SU-DHL-6 (cell line): ENCODE measurements around the gene ANKRD34A.

ENCODE experiments used
- H2AFZ ChIP-seq: fragments of 200-600 bp; sonication (generic); 2 replicates; pipeline ENCODE4 v1.6.1; 2014; ENCODE audit warnings: low read depth, mild to moderate bottlenecking, moderate library complexity, mixed read lengths, antibody characterized with exemption, low read length; ENCODE audit not compliant: severe bottlenecking
- H3F3A ChIP-seq: fragments of 200-600 bp; shearing (Covaris generic); 2 replicates; pipeline ENCODE4 v1.6.0; 2016; ENCODE audit warnings: antibody characterized with exemption, mild to moderate bottlenecking; ENCODE audit not compliant: insufficient read depth
- H3K27ac ChIP-seq: fragments of 200-600 bp; sonication (generic); 2 replicates; pipeline ENCODE4 v1.5.1; 2016; ENCODE audit warnings: low read depth, mild to moderate bottlenecking, low read length, moderate library complexity, mixed read lengths
- H3K27me3 ChIP-seq: fragments of 200-600 bp; sonication (generic), shearing (Covaris generic); 2 replicates; pipeline ENCODE4 v1.6.0; 2014; ENCODE audit warnings: mild to moderate bottlenecking, low read length
- H3K36me3 ChIP-seq: fragments of 200-600 bp; sonication (generic); 2 replicates; pipeline ENCODE4 v1.6.1; 2014; ENCODE audit warnings: mild to moderate bottlenecking, low read length, mixed read lengths
- H3K4me2 ChIP-seq: fragments of 300-600, 200-600 bp; shearing (Covaris generic), sonication (generic); 2 replicates; pipeline ENCODE4 v1.6.0; 2014; ENCODE audit warnings: low read length, low read depth, mild to moderate bottlenecking; ENCODE audit not compliant: poor library complexity, severe bottlenecking
- H3K4me3 ChIP-seq: fragments of 200-600 bp; sonication (generic); 2 replicates; pipeline ENCODE4 v1.5.1; 2014; ENCODE audit warnings: antibody characterized with exemption, low read length, mild to moderate bottlenecking, mixed read lengths; ENCODE audit not compliant: insufficient read depth, poor library complexity, severe bottlenecking
- H3K79me2 ChIP-seq: fragments of 200-600 bp; sonication (generic); 2 replicates; pipeline ENCODE4 v1.6.1; 2014; ENCODE audit warnings: mild to moderate bottlenecking, low read length, moderate library complexity; ENCODE audit not compliant: insufficient read depth
- H3K9ac ChIP-seq: fragments of 200-600 bp; sonication (generic); 2 replicates; pipeline ENCODE4 v1.7.0; 2014; ENCODE audit warnings: mild to moderate bottlenecking, low read length
- H3K9me2 ChIP-seq: fragments of 200-600 bp; sonication (generic); replicated peaks from 2 replicates; pipeline ENCODE4 v1.6.1; 2014; ENCODE audit warnings: low read length; ENCODE audit not compliant: insufficient read depth
- H3K9me3 ChIP-seq: fragments of 200-600 bp; sonication (generic); 2 replicates; pipeline ENCODE4 v1.6.1; 2014; ENCODE audit warnings: low read length, mixed read lengths; ENCODE audit not compliant: insufficient read depth
- H4K20me1 ChIP-seq: fragments of 200-600 bp; sonication (generic); 2 replicates; pipeline ENCODE4 v1.6.1; 2014; ENCODE audit warnings: low read depth, mild to moderate bottlenecking, antibody characterized with exemption, low read length, moderate library complexity, mixed read lengths
- EZH2phosphoT487 ChIP-seq: fragments of 200-600 bp; sonication (generic), shearing (Covaris generic); conservative IDR thresholded peaks from 2 replicates; pipeline ENCODE4 v1.6.1; 2018; ENCODE audit warnings: mild to moderate bottlenecking, antibody characterized with exemption, low read length, moderate library complexity, mixed read lengths
- TF ChIP-seq, protein P1 (sequence below): fragments of 200-600 bp; sonication (generic); IDR thresholded peaks from one replicate; pipeline ENCODE4 v1.5.1; 2017; ENCODE audit warnings: antibody characterized with exemption, mild to moderate bottlenecking, low read length, moderate library complexity; ENCODE audit not compliant: insufficient read depth, poor library complexity, severe bottlenecking

The ANKRD34A gene

DNA sequence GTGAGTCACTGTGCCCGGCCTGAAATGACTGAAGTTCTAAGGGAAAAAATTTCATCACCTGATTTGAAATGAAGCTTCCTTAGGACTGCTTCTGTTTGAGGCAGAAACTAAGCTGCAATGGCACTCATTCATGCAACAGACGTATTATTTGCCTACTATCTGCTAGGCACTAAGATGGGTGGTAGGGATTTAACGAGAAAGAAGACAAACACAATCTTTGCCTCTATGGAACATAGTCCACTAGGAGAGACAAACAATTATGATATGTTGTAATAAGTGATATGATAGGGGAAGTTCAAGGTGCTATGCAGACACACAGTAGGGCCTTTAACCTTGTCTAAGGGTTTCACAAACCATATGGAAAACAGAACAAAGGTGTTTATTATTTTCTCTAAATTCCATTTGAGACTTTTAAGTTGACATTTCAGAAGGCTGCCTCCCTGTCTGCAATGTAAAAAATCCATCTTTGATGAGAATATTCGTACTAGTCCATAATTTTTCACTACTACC lies 17.8 kb downstream of the ANKRD34A start:
- Histone ChIP-seq H3K4me3 (no peak overlapping the region), H3K36me3 (no peaks in the 10 kb centered on the region), H3K9me2 (no peaks in the 10 kb centered on the region), H3K9ac (no peak overlapping the region), H4K20me1 (no peaks in the 10 kb centered on the region), H3K9me3 (no peaks in the 10 kb centered on the region), H3K27ac (no peak overlapping the region), H3K79me2 (no peaks in the 10 kb centered on the region), H3F3A (no peaks in the 10 kb centered on the region), H3K4me2 (no peak overlapping the region), H2AFZ (no peak overlapping the region), H3K27me3 (no peaks in the 10 kb centered on the region)
- no peak for TF ChIP-seq EZH2phosphoT487
- TF ChIP-seq, protein P1, sequence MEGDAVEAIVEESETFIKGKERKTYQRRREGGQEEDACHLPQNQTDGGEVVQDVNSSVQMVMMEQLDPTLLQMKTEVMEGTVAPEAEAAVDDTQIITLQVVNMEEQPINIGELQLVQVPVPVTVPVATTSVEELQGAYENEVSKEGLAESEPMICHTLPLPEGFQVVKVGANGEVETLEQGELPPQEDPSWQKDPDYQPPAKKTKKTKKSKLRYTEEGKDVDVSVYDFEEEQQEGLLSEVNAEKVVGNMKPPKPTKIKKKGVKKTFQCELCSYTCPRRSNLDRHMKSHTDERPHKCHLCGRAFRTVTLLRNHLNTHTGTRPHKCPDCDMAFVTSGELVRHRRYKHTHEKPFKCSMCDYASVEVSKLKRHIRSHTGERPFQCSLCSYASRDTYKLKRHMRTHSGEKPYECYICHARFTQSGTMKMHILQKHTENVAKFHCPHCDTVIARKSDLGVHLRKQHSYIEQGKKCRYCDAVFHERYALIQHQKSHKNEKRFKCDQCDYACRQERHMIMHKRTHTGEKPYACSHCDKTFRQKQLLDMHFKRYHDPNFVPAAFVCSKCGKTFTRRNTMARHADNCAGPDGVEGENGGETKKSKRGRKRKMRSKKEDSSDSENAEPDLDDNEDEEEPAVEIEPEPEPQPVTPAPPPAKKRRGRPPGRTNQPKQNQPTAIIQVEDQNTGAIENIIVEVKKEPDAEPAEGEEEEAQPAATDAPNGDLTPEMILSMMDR, result no peak

DNA sequence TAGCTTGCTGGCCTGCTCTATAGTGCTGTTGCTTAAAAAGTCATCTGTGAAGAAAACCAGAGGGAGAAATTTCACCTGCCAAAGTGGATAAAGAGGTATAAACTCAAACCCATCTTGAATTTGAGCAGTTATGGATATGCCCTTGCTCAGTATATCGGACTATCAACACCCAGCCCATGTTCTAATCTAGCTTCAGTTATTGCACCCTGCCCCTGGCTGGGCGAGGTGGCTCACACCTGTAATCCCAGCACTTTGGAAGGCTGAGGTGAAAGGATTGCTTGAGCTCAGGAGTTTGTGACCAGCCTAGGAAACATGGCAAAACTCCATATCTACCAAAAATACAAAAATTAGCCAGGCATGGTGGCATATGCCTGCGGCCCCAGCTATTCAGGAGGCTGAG lies 19.8 kb downstream of the ANKRD34A start:
- H3K79me2 ChIP-seq, result no peaks in the 10 kb centered on the region
- H3K27ac ChIP-seq, result no peak overlapping the region
- no peak overlapping the region for H3K4me3 ChIP-seq
- no peaks in the 10 kb centered on the region for H3K36me3 ChIP-seq
- no peaks in the 10 kb centered on the region for H3K27me3 ChIP-seq
- no peaks in the 10 kb centered on the region for H3F3A ChIP-seq
- H2AFZ ChIP-seq, result no peak overlapping the region
- no peak overlapping the region for H3K9ac ChIP-seq
- H3K4me2 ChIP-seq, result no peak overlapping the region
- H3K9me3 ChIP-seq, result no peaks in the 10 kb centered on the region
- H4K20me1 ChIP-seq, result no peaks in the 10 kb centered on the region
- TF ChIP-seq, protein P1, result no peak
- no peak for TF ChIP-seq EZH2phosphoT487
- no peaks in the 10 kb centered on the region for H3K9me2 ChIP-seq

DNA sequence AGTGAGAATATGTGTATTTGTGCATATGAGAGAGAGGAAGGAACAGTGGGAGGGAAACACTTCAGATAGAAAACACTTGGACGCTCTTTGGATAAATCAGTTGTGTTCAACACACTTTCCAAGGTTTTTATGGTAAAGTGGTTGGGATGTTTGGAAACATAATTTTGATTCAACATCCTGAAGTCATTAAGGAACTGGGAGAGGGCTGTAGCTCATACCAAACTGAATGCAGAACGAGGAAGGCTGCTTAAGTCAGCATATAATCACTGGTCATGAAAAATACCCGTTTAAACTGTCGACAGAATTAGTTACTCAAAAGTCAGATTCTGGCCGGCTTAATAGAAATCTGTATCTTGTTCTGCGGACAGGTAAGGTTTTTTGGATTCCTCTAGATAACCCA lies 21.5 kb downstream of the ANKRD34A start:
- Histone ChIP-seq H3K4me2 (no peak overlapping the region), H3K9me2 (no peaks in the 10 kb centered on the region), H3K9ac (no peak overlapping the region), H3K9me3 (no peaks in the 10 kb centered on the region), H3K79me2 (no peaks in the 10 kb centered on the region), H4K20me1 (no peaks in the 10 kb centered on the region), H3K27me3 (no peaks in the 10 kb centered on the region), H3K27ac (no peak overlapping the region), H3F3A (no peaks in the 10 kb centered on the region), H3K36me3 (no peaks in the 10 kb centered on the region), H2AFZ (no peak overlapping the region), H3K4me3 (no peak overlapping the region)
- TF ChIP-seq, protein P1, result no peak
- no peak for TF ChIP-seq EZH2phosphoT487

DNA sequence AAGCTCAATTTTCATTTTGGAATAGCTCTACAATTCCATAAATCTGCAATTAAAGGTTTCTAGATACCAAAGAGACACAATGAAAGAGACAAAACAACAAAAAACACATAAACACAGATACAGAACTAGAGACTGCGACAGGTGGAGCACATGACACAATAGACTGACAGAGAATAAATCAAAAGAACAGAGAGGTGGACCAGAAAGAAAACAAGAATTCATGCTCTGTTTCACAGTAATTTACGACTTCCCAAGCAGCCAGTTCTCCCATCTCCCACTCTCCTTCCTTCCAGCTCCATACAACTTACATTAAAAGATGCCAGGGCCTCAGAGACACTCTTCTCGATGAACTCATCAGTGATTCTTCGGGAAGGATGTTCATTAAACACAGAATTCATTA lies 22.0 kb downstream of the ANKRD34A start:
- no peak overlapping the region for H3K4me3 ChIP-seq
- H3K9me3 ChIP-seq, result no peaks in the 10 kb centered on the region
- H2AFZ ChIP-seq, result no peak overlapping the region
- no peaks in the 10 kb centered on the region for H3K9me2 ChIP-seq
- no peak overlapping the region for H3K4me2 ChIP-seq
- H3K79me2 ChIP-seq, result no peaks in the 10 kb centered on the region
- TF ChIP-seq EZH2phosphoT487, result no peak
- TF ChIP-seq, protein P1, result no peak
- H3F3A ChIP-seq, result no peaks in the 10 kb centered on the region
- no peak overlapping the region for H3K9ac ChIP-seq
- H3K27ac ChIP-seq, result no peak overlapping the region
- H4K20me1 ChIP-seq, result no peaks in the 10 kb centered on the region
- H3K36me3 ChIP-seq, result no peaks in the 10 kb centered on the region
- no peaks in the 10 kb centered on the region for H3K27me3 ChIP-seq
